Activated CD8-positive, alpha-beta T cell treated with anti-CD3 and anti-CD28 coated beads, Interleukin-2, amount 10 ng/mL, durations not matched to agents 7 days and 5 days (primary cell): Measurements from ENCODE around the gene PPP2R3B. TPM values are rescaled to one million over a fixed set of nuclear protein-coding genes. Genes with fewer than 3 reads are reported as not detected.
"Not testable (repeated sequence)": the region's sequence is repeated elsewhere in the genome, so short reads cannot be mapped to it uniquely, and the experiment has no call there.

Experiments used
- ATAC-seq: fragments of 150-1000 bp; cut with Tn5 transposase; one replicate; pipeline ENCODE4 v1.10.0; 2021; ENCODE audit warnings: moderate library complexity
- CTCF ChIA-PET: fragments of 350-600 bp; sonication (Branson Sonifier 250); formaldehyde crosslinking; loops from one replicate; lab custom pipeline; 2021; ENCODE audit warnings: antibody characterized with exemption; lab: Charles Lee
- POLR2A ChIA-PET: fragments of 350-600 bp; sonication (Branson Sonifier 250); formaldehyde crosslinking; loops from one replicate; lab custom pipeline; 2021; ENCODE audit warnings: antibody characterized with exemption; lab: Charles Lee
- DNase-seq: peaks from one replicate; pipeline ENCODE4 v3.0.0-alpha.2; 2020
- H3K27ac Mint-ChIP-seq: one replicate; pipeline ENCODE4 v1.8.0; 2021; ENCODE audit warnings: mild to moderate bottlenecking, mixed read lengths
- H3K27me3 Mint-ChIP-seq: one replicate; pipeline ENCODE4 v1.8.0; 2021; ENCODE audit warnings: low read depth, mixed read lengths
- H3K36me3 Mint-ChIP-seq: one replicate; pipeline ENCODE4 v1.8.0; 2021; ENCODE audit warnings: low read depth, mixed read lengths
- H3K4me1 Mint-ChIP-seq: one replicate; pipeline ENCODE4 v1.8.0; 2021; ENCODE audit warnings: low read depth, mixed read lengths
- H3K4me3 Mint-ChIP-seq: one replicate; pipeline ENCODE4 v1.8.0; 2021; ENCODE audit warnings: mild to moderate bottlenecking, mixed read lengths
- H3K9me3 Mint-ChIP-seq: one replicate; pipeline ENCODE4 v1.8.0; 2022; ENCODE audit warnings: mixed read lengths; ENCODE audit not compliant: insufficient read depth
- total RNA-seq, 2 experiments: library from RNA; stranded (reverse); gene quantifications; one replicate each; pipeline ENCODE4 v1.2.3, GENCODE V29; 2021

The PPP2R3B gene
- total RNA-seq, 2 experiments from 2014 or later, result 41.8 to 44.6 TPM

DNA sequence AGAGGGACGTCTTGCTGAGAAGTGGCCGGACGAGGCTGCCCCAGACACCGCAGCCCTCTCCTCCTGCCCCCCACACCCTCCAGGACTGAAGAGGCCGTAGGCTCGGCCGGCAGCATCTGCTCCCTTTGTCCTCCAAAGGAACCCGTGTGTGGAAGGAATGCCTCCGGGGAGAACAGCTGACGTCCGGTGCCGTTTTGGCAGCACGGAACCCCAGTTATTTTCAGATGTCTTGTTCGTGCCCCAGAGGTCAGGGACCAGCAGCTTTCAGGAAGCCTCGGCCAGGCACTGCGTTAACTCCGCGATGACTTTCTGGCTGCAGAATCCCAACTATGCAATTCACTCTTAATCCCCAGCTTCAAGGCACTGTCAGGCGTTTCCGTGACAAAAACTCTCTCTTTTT lies 10.9 kb upstream of the PPP2R3B start:
- ChIA-PET POLR2A (no interaction called here), CTCF (no interaction called here)
- DNase-seq (no peak), ATAC-seq (no peak)
- no peaks in the 10 kb centered on the region for H3K27me3 Mint-ChIP-seq
- no peak overlapping the region for H3K4me3 Mint-ChIP-seq
- H3K4me1 Mint-ChIP-seq, result no peaks in the 10 kb centered on the region
- H3K27ac Mint-ChIP-seq, result no peak overlapping the region
- H3K9me3 Mint-ChIP-seq, result no peaks in the 10 kb centered on the region
- no peaks in the 10 kb centered on the region for H3K36me3 Mint-ChIP-seq

GRCh38 chrX:394830-395229 lies 8.1 kb upstream of the PPP2R3B start:
- no peaks in the 10 kb centered on the region for H3K36me3 Mint-ChIP-seq
- POLR2A ChIA-PET, result no interaction called here
- H3K4me3 Mint-ChIP-seq, result no peak overlapping the region
- no peaks in the 10 kb centered on the region for H3K4me1 Mint-ChIP-seq
- DNase-seq (no peak), ATAC-seq (no peak)
- CTCF ChIA-PET, result no interaction called here
- H3K27me3 Mint-ChIP-seq, result no peaks in the 10 kb centered on the region
- no peaks in the 10 kb centered on the region for H3K9me3 Mint-ChIP-seq
- H3K27ac Mint-ChIP-seq, result no peak overlapping the region

DNA sequence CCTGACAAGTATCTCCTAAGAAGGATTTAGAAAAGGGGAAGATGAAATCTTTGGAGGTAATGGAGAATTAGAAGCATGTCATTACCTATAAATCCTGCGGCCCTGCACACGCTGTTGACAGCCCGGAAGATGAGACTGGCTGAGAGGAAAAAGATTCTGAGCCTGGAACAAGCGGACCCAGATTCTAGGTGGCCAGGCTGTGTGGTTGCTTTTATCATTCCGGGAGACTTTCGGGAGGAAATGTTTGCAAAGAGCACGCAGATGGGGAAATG lies 5.8 kb upstream of the PPP2R3B start:
- Mint-ChIP-seq H3K36me3 (no peaks in the 10 kb centered on the region), H3K4me1 (peaks cover 3% of the 10 kb centered on the region), H3K27ac (no peak overlapping the region), H3K27me3 (no peaks in the 10 kb centered on the region), H3K9me3 (no peaks in the 10 kb centered on the region), H3K4me3 (no peak overlapping the region)
- no peak for DNase-seq
- ChIA-PET CTCF (no interaction called here), POLR2A (no interaction called here)
- no peak for ATAC-seq

- Mint-ChIP-seq H3K4me3 (no peak overlapping the region), H3K27me3 (no peaks in the 10 kb centered on the region), H3K27ac (no peak overlapping the region), H3K9me3 (no peaks in the 10 kb centered on the region), H3K36me3 (peaks cover 3% of the 10 kb centered on the region), H3K4me1 (peaks cover 7% of the 10 kb centered on the region)
- DNase-seq (no peak), ATAC-seq (no peak)
- CTCF ChIA-PET, result no interaction called here
- POLR2A ChIA-PET, result no interaction called here
Measured at GRCh38 chrX:391717-392574, 5.2 kb upstream of the PPP2R3B start.

DNA sequence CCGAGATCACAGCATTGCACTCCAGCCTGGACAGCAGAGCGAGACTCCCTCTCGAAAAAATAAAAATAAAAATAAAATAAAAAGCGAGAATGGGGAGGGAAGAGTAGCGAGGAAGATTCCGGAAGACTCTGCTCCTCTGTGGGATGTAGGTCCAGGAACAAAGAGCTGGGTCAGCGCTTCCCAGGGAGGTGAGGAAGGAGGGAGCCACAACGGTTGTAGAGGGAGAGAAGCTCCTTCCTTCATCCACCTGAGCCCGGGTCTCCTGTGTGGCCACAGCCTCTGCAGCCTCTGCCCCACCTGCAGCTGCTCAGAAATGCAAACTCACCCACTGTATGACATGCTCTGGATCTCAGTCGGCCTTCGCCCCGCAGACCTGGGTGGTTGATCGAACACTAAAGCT lies 3.8 kb upstream of the PPP2R3B start:
- no peak for DNase-seq
- no peak for ATAC-seq
- Mint-ChIP-seq H3K27ac (no peak overlapping the region), H3K9me3 (no peaks in the 10 kb centered on the region), H3K4me1 (peaks cover 7% of the 10 kb centered on the region), H3K36me3 (peaks cover 3% of the 10 kb centered on the region), H3K27me3 (no peaks in the 10 kb centered on the region), H3K4me3 (no peak overlapping the region)
- CTCF ChIA-PET, result no interaction called here
- POLR2A ChIA-PET, result no interaction called here

DNA sequence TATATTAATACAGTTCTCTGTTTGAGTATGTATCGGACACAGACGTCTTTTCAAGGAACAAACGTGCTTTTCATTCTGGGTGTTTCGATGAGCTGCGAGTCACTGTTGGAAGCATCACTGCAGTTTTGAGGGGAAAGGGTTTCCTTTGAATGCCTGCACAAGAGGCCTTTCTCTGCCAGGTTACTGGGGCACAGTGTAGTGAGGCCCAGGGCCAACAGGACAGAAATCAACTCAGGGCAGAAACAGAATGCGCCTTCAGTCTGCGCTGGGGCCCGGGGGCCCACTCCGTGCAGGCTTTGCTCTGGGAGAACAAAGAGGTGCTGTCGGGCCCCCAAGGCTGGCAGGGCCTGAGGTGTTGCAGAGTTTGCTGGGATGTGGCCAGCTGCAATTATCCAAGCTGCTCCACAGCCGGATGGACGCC lies 2.3 kb upstream of the PPP2R3B start:
- Mint-ChIP-seq H3K27me3 (no peaks in the 10 kb centered on the region), H3K4me3 (no peak overlapping the region), H3K4me1 (peaks cover 10% of the 10 kb centered on the region), H3K36me3 (peaks cover 6% of the 10 kb centered on the region), H3K9me3 (no peaks in the 10 kb centered on the region), H3K27ac (peak overlapping the region; percentile 39)
- no peak for DNase-seq
- ChIA-PET CTCF (no interaction called here), POLR2A (no interaction called here)
- ATAC-seq, result no peak

DNA sequence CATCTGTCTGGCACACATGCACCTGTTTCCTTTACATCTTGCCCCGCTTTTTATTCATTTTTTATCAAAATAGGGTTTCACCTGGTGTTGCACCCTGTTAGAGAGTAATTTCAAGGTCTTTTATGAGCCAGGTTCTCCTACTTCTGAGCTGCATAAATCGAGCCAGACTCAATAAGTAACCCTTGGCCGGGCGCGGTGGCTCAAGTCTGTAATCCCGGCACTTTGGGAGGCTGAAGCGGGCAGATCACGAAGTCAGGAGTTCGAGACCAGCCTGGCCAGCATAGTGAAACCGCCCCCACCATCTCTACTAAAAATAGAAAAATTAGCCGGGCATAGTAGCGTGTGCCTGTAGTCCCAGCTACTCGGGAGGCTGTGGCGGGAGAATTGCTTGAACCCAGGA lies 1.0 kb upstream of the PPP2R3B start:
- peak overlapping the region; percentile 99 for H3K27ac Mint-ChIP-seq
- H3K36me3 Mint-ChIP-seq, result peaks cover 6% of the 10 kb centered on the region
- H3K9me3 Mint-ChIP-seq, result no peaks in the 10 kb centered on the region
- CTCF ChIA-PET, result no interaction called here
- ATAC-seq (no peak), DNase-seq (no peak)
- peaks cover 12% of the 10 kb centered on the region for H3K4me1 Mint-ChIP-seq
- no peaks in the 10 kb centered on the region for H3K27me3 Mint-ChIP-seq
- H3K4me3 Mint-ChIP-seq, result peak overlapping the region; percentile 83
- POLR2A ChIA-PET, result no interaction called here

DNA sequence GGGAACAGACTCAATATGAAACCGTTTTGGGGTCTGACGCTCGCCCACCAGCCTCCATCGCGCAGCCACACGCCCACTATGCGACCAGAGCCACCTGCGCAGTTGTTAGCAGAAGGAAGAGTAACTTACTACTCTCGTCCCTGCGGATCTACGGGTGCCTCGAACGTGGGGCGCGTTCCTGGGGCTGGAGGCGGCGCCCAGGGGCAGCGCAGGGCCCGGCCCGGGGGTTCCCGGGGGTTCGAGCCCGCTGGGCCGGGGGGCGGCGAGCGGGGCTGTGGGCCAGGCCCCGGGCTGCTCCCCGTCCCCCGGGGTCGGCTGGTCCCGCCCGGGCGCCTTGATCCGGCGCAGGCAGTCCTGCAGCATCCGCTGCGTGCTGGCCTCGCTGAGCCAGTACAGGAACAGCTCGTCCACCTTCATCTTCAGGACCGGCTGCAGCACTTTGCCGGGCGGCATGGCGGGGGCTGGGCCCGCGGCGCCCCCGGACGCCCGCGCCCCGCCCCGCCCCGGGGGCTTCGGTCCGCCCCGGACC lies 404 bp downstream of the PPP2R3B start:
- CTCF ChIA-PET, result no interaction called here
- Mint-ChIP-seq H3K36me3 (peaks cover 6% of the 10 kb centered on the region), H3K27ac (peak overlapping the region; percentile 78), H3K4me3 (peak overlapping the region; percentile 67), H3K27me3 (no peaks in the 10 kb centered on the region), H3K9me3 (no peaks in the 10 kb centered on the region), H3K4me1 (peaks cover 12% of the 10 kb centered on the region)
- POLR2A ChIA-PET, result no interaction called here
- ATAC-seq (peak; percentile 7), DNase-seq (peak; percentile 51)

- not testable (repeated sequence) for DNase-seq
Measured at GRCh38 chrX:385736-386135, 971 bp downstream of the PPP2R3B start.

DNA sequence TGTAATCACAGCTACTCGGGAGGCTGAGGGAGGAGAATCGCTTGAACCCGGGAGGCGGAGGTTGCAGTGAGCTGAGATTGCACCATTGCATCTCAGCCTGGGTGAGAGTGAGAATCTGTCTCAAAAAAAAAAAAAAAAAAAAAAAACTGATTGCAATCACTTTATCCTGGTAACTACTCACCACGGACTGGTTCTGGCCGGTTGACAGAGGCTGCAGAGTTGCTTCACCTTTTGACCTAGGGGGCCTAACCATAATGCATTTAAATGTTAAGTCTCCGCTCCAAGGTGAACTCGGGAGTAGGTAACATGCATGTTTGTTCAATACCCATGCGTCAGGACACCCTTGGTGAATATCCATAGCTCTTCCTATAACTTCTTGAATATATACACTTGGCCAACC lies 1.8 kb downstream of the PPP2R3B start:
- POLR2A ChIA-PET, result no interaction called here
- peaks cover 6% of the 10 kb centered on the region for H3K36me3 Mint-ChIP-seq
- H3K4me1 Mint-ChIP-seq, result peaks cover 12% of the 10 kb centered on the region
- H3K4me3 Mint-ChIP-seq, result no peak overlapping the region
- no peak overlapping the region for H3K27ac Mint-ChIP-seq
- no peak for ATAC-seq
- no peaks in the 10 kb centered on the region for H3K27me3 Mint-ChIP-seq
- no peak for DNase-seq
- H3K9me3 Mint-ChIP-seq, result no peaks in the 10 kb centered on the region
- CTCF ChIA-PET, result no interaction called here

More at GRCh38 chrX:385736-386135, 971 bp downstream of the PPP2R3B start:
- CTCF ChIA-PET, H3K36me3 Mint-ChIP-seq, ATAC-seq, POLR2A ChIA-PET, H3K27me3 Mint-ChIP-seq, H3K9me3 Mint-ChIP-seq: not testable (repeated sequence)
- Mint-ChIP-seq H3K4me3 (peak overlapping the region; percentile 67), H3K27ac (peak overlapping the region; percentile 78), H3K4me1 (peaks cover 12% of the 10 kb centered on the region)

- no peak overlapping the region for H3K4me3 Mint-ChIP-seq
- POLR2A ChIA-PET, result no interaction called here
- peaks cover 19% of the 10 kb centered on the region for H3K4me1 Mint-ChIP-seq
- H3K9me3 Mint-ChIP-seq, result no peaks in the 10 kb centered on the region
- ATAC-seq, result peak; percentile 42
- no peaks in the 10 kb centered on the region for H3K36me3 Mint-ChIP-seq
- DNase-seq, result peak; percentile 51
- H3K27ac Mint-ChIP-seq, result peak overlapping the region; percentile 73
- CTCF ChIA-PET, result no interaction called here
- peaks cover 19% of the 10 kb centered on the region for H3K27me3 Mint-ChIP-seq
Measured at GRCh38 chrX:378443-378842, 8.3 kb downstream of the PPP2R3B start.

GRCh38 chrX:376206-376605 lies 10.5 kb downstream of the PPP2R3B start:
- H3K27ac Mint-ChIP-seq, H3K36me3 Mint-ChIP-seq, POLR2A ChIA-PET, H3K4me3 Mint-ChIP-seq, DNase-seq, H3K9me3 Mint-ChIP-seq, CTCF ChIA-PET, ATAC-seq: not testable (repeated sequence)
- peaks cover 37% of the 10 kb centered on the region for H3K27me3 Mint-ChIP-seq
- H3K4me1 Mint-ChIP-seq, result peaks cover 33% of the 10 kb centered on the region
